ENCODE results near the gene DCTN2. TPM values are rescaled to one million over a fixed set of nuclear protein-coding genes. Genes with fewer than 3 reads are reported as not detected.

The DCTN2 gene
- total and polyA plus RNA-seq, 4 donors = 28.5 to 66.6 (median 31.2) TPM

- H3K9me3 ChIP-seq (ENCODE audit: control insufficient read depth in 4 of 4, low read length in 3 of 4) = no peaks in the 10 kb centered on the region
- no peak overlapping the region for H3K4me3 ChIP-seq (ENCODE audit: low read depth in 1 of 3, low read length in 3 of 3)
- H3K4me1 ChIP-seq (ENCODE audit: control insufficient read depth in 4 of 4, insufficient read depth in 4 of 4, low read length in 3 of 4) = peaks cover 9 to 34% (median 24%) of the 10 kb centered on the region in 4 donors
- H3K9ac ChIP-seq (ENCODE audit: low read depth in 1 of 2, low read length in 2 of 2) = no peak overlapping the region
- TF ChIP-seq CTCF (IDR thresholded peaks at IDR 0.05; ENCODE audit: low read depth, low read length, missing input control) (no peak), HNF4A (conservative IDR thresholded peaks at IDR 0.05) (no peak), FOXA2 (IDR thresholded peaks at IDR 0.05) (no peak), TAF1 (conservative IDR thresholded peaks at IDR 0.05) (no peak), EGR1 (IDR thresholded peaks at IDR 0.05; ENCODE audit: low read depth in 2 of 2) (no peak), NR2F2 (IDR thresholded peaks at IDR 0.05) (no peak), HNF4G (IDR thresholded peaks at IDR 0.05) (no peak), JUND (IDR thresholded peaks at IDR 0.05) (no peak), RAD21 (IDR thresholded peaks at IDR 0.05) (no peak), MAX (IDR thresholded peaks at IDR 0.05) (no peak), REST (IDR thresholded peaks at IDR 0.05) (no peak), SP1 (IDR thresholded peaks at IDR 0.05) (no peak)
- TF ChIP-seq, protein P1, sequence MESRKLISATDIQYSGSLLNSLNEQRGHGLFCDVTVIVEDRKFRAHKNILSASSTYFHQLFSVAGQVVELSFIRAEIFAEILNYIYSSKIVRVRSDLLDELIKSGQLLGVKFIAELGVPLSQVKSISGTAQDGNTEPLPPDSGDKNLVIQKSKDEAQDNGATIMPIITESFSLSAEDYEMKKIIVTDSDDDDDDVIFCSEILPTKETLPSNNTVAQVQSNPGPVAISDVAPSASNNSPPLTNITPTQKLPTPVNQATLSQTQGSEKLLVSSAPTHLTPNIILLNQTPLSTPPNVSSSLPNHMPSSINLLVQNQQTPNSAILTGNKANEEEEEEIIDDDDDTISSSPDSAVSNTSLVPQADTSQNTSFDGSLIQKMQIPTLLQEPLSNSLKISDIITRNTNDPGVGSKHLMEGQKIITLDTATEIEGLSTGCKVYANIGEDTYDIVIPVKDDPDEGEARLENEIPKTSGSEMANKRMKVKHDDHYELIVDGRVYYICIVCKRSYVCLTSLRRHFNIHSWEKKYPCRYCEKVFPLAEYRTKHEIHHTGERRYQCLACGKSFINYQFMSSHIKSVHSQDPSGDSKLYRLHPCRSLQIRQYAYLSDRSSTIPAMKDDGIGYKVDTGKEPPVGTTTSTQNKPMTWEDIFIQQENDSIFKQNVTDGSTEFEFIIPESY (IDR thresholded peaks at IDR 0.05) = no peak
- TF ChIP-seq, protein P2, sequence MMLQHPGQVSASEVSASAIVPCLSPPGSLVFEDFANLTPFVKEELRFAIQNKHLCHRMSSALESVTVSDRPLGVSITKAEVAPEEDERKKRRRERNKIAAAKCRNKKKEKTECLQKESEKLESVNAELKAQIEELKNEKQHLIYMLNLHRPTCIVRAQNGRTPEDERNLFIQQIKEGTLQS (IDR thresholded peaks at IDR 0.05) = no peak
- no peak for DNase-seq (ENCODE audit: low spot score)
- peaks cover 17 to 43% (median 32%) of the 10 kb centered on the region in 4 donors for H3K36me3 ChIP-seq (ENCODE audit: control insufficient read depth in 4 of 4, insufficient read depth in 3 of 4, low read depth in 1 of 4, low read length in 3 of 4)
- 88% methylated on average over 16 of the region's 16 CpGs for WGBS
- no peak overlapping the region for H3K27ac ChIP-seq (ENCODE audit: low read depth in 1 of 2, low read length in 2 of 2)
- H3K27me3 ChIP-seq (ENCODE audit: control insufficient read depth in 4 of 4, insufficient read depth in 4 of 4, low read length in 3 of 4) = no peaks in the 10 kb centered on the region
These were observed 21.2 kb downstream of the DCTN2 start for GRCh38 chr12:57525615-57526383.
